Upper lobe of left lung (tissue), 4 donors: Measurements from ENCODE around the gene PRAC1.

Source experiments
- CTCF ChIP-seq, 6 experiments: fragments of 450-650 bp in 4 of 6; fragments of 200-600 bp in 2 of 6; sonication (generic) in 2 of 6; IDR thresholded peaks; one replicate each; pipeline ENCODE4 v1.5.1; 2016 to 2019; ENCODE audit warnings: antibody characterized with exemption in 6 of 6
- POLR2A ChIP-seq, 4 donors: fragments of 450-650 bp; IDR thresholded peaks; one replicate each; pipeline ENCODE4 v1.5.1; 2016 to 2017; ENCODE audit warnings: antibody characterized with exemption in 4 of 4, mild to moderate bottlenecking in 2 of 4
- POLR2AphosphoS5 ChIP-seq, 2 donors: sonication (generic); formaldehyde crosslinking; IDR thresholded peaks; one replicate each; pipeline ENCODE4 v1.5.1; 2017; ENCODE audit warnings: antibody characterized with exemption in 2 of 2

DNA sequence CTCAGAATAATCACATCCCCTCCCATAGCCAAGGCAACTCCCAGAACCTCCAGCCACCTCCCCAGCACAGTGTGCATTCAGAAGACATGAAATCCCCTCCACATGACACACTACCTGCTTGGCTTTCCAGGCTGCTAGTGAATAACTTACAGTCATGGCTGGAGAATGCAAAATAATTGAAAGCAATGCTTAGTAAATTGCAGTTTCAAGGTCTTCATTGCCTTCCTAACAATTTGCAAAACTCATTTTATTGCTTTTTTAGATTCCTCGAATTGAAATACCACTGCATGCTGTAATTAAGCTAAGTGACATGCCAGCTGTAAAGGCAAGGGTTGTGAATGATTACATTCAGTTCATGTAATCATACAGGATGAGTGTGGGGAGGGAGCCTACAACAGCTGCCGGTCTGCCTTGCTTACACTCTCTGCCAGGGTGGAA is 35.2 kb upstream of the PRAC1 start:
- no peak for TF ChIP-seq POLR2AphosphoS5 (IDR thresholded peaks at IDR 0.05)
- TF ChIP-seq CTCF (IDR thresholded peaks at IDR 0.05) = no peak
- no peak for TF ChIP-seq POLR2A (IDR thresholded peaks at IDR 0.05)
